ENCODE data around the gene SLC37A1.

- TF ChIP-seq, protein P1, sequence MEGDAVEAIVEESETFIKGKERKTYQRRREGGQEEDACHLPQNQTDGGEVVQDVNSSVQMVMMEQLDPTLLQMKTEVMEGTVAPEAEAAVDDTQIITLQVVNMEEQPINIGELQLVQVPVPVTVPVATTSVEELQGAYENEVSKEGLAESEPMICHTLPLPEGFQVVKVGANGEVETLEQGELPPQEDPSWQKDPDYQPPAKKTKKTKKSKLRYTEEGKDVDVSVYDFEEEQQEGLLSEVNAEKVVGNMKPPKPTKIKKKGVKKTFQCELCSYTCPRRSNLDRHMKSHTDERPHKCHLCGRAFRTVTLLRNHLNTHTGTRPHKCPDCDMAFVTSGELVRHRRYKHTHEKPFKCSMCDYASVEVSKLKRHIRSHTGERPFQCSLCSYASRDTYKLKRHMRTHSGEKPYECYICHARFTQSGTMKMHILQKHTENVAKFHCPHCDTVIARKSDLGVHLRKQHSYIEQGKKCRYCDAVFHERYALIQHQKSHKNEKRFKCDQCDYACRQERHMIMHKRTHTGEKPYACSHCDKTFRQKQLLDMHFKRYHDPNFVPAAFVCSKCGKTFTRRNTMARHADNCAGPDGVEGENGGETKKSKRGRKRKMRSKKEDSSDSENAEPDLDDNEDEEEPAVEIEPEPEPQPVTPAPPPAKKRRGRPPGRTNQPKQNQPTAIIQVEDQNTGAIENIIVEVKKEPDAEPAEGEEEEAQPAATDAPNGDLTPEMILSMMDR (IDR thresholded peaks at IDR 0.05): no peak
- TF ChIP-seq POLR2A (IDR thresholded peaks at IDR 0.05): no peak
Observed at GRCh38 chr21:42616941-42617340, 103.3 kb downstream of the SLC37A1 start.

All from uterus (tissue), 2 donors.